Upper lobe of right lung (tissue), 1 donor: ENCODE data around the gene OSBPL3. TPM values are rescaled to one million over a fixed set of nuclear protein-coding genes. Genes with fewer than 3 reads are reported as not detected.

Experiments
- ATAC-seq: fragments of 200-7000 bp; cut with Tn5 transposase; one replicate; pipeline ENCODE4 v1.9.1; 2020; ENCODE audit warnings: mild to moderate bottlenecking, moderate library complexity
- DNase-seq: peaks from one replicate; pipeline ENCODE4 v3.0.0-alpha.2; 2020
- H3K27ac ChIP-seq: fragments of 200-600 bp; one replicate; pipeline ENCODE4 v1.8.0; 2022
- H3K27me3 ChIP-seq: fragments of 200-600 bp; one replicate; pipeline ENCODE4 v1.8.0; 2022; ENCODE audit warnings: mild to moderate bottlenecking
- H3K36me3 ChIP-seq: fragments of 200-600 bp; one replicate; pipeline ENCODE4 v1.8.0; 2022
- H3K4me1 ChIP-seq: fragments of 200-600 bp; one replicate; pipeline ENCODE4 v1.8.0; 2022
- H3K4me3 ChIP-seq: fragments of 200-600 bp; one replicate; pipeline ENCODE4 v1.8.0; 2022; ENCODE audit warnings: mild to moderate bottlenecking
- H3K9me3 ChIP-seq: fragments of 200-600 bp; one replicate; pipeline ENCODE4 v1.8.0; 2022
- intact Hi-C: fragments of 100-400 bp; cut with DNase I; formaldehyde crosslinking; loops from one replicate; pipeline ENCODE4 v1.11.0; 2022
- total RNA-seq: library from RNA; stranded (reverse); fragmentation: NEBNext Ultra II Directional; extraction: Animal tissue kit (Norgen Biotek cat#: 25700); gene quantifications from one replicate; pipeline ENCODE4 v1.2.1, GENCODE V29; 2021
- TF ChIP-seq, protein P1 (sequence below): fragments of 200-600 bp; IDR thresholded peaks from one replicate; pipeline ENCODE4 v1.8.0; 2022; ENCODE audit warnings: antibody characterized with exemption
- donor health status: DM: no; HTN: yes; CAD: no; lungs with severe emphysema.

OSBPL3 gene
- total RNA-seq, 1 donor from 2014 or later, result 23.7 TPM

DNA sequence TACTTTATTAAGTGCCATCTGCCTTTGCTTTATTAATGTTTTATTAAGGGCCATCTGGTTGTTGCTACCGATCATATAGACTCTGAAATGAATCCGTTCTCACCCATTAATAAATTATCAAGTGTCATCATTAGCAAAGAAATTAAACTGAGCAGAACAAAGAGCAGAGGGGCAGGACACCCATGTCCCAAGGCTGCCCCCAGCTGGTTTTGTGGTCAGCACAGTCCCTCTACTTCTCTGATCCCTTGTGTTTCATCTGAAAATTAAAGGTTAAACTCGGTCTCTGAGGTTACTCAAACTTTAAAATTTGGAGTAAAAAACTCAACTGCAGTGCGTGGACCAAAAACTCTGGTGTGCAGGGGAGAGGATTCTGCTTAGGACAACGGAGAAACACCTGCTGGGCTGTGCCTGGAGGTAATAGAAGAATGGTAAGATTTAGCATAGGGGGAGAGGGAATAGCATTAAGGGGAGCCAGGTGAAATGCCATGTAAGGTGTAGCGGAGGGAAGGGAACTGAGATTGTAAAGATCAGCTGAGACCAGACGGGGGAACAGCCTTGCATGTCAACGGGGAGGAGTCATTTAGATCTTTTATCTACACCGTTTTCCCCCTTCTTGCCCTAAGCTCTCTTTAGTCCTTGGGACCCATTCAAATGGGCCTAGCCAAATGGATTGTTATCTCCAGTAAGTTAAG, 212.0 kb downstream of the OSBPL3 start:
- H3K4me1 ChIP-seq, result no peaks in the 10 kb centered on the region
- no peak overlapping the region for H3K4me3 ChIP-seq
- TF ChIP-seq, protein P1, sequence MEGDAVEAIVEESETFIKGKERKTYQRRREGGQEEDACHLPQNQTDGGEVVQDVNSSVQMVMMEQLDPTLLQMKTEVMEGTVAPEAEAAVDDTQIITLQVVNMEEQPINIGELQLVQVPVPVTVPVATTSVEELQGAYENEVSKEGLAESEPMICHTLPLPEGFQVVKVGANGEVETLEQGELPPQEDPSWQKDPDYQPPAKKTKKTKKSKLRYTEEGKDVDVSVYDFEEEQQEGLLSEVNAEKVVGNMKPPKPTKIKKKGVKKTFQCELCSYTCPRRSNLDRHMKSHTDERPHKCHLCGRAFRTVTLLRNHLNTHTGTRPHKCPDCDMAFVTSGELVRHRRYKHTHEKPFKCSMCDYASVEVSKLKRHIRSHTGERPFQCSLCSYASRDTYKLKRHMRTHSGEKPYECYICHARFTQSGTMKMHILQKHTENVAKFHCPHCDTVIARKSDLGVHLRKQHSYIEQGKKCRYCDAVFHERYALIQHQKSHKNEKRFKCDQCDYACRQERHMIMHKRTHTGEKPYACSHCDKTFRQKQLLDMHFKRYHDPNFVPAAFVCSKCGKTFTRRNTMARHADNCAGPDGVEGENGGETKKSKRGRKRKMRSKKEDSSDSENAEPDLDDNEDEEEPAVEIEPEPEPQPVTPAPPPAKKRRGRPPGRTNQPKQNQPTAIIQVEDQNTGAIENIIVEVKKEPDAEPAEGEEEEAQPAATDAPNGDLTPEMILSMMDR, result no peak
- no peaks in the 10 kb centered on the region for H3K9me3 ChIP-seq
- no peaks in the 10 kb centered on the region for H3K36me3 ChIP-seq
- H3K27me3 ChIP-seq, result no peaks in the 10 kb centered on the region
- intact Hi-C loops, result no loop called here
- H3K27ac ChIP-seq, result no peak overlapping the region
- ATAC-seq, result no peak
- no peak for DNase-seq

DNA sequence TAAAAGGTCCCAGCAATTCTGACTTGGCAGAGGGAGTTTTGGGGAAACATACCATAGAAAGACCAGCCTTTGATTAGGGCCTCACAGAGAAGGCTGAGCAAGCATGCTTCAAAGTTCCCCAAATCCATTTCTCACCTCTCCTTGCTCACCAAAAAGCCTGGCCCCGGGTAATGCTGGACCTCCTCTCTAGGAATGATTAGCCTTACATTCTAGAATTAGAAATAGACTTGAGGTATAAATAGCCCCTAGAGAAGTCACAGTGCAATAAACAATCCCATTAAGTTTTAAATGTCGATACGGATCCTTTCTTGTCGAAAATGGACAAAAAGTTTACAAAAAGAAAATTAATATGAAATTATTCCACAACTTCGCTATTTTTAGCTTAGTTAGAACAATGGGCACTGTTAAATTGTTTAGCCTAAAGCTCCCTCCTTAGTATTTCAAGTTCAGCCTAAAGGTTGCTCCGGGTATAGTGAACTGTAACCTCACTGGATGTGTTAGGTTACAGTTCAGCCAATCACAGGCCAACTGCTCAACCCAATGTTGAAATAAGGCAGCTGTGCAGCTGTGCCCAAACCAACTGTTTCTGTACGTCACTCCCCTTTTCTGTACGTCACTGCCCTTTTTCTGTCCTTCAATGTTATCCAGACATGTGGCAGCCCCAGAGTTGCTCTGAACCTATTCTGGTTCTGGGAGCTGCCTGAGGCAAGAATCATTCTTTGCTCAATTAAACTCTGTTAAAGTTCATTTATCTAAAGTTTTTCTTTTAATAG, 214.8 kb downstream of the OSBPL3 start:
- Histone ChIP-seq H3K36me3 (no peaks in the 10 kb centered on the region), H3K9me3 (no peaks in the 10 kb centered on the region), H3K4me3 (no peak overlapping the region), H3K27me3 (peaks cover 2% of the 10 kb centered on the region), H3K27ac (no peak overlapping the region), H3K4me1 (no peaks in the 10 kb centered on the region)
- no peak for ATAC-seq
- intact Hi-C loops, result no loop called here
- DNase-seq, result no peak
- TF ChIP-seq, protein P1, result no peak

DNA sequence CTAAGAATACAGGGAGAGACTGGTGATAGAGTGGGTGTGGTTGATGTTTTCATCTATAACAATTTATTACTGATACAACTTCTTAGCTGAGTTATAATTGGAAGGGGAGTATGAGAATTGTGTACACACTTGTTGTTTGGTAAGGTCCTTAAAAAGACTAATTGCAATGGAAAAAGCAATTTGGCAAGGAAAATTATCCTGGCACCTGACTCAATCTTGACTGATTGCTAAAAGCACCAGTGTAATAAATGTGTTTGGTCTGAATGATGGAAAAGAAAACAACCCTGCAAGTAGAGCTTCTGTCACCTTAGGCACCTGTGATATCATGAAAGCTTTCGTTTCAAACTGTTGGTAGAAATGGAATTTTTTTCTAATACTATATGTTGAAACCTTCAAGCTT, 216.0 kb downstream of the OSBPL3 start:
- Histone ChIP-seq H3K27ac (no peak overlapping the region), H3K27me3 (peaks cover 6% of the 10 kb centered on the region), H3K4me3 (no peak overlapping the region), H3K4me1 (no peaks in the 10 kb centered on the region), H3K9me3 (no peaks in the 10 kb centered on the region), H3K36me3 (no peaks in the 10 kb centered on the region)
- ATAC-seq (no peak), DNase-seq (no peak)
- intact Hi-C loops, result no loop called here
- TF ChIP-seq, protein P1, result no peak

DNA sequence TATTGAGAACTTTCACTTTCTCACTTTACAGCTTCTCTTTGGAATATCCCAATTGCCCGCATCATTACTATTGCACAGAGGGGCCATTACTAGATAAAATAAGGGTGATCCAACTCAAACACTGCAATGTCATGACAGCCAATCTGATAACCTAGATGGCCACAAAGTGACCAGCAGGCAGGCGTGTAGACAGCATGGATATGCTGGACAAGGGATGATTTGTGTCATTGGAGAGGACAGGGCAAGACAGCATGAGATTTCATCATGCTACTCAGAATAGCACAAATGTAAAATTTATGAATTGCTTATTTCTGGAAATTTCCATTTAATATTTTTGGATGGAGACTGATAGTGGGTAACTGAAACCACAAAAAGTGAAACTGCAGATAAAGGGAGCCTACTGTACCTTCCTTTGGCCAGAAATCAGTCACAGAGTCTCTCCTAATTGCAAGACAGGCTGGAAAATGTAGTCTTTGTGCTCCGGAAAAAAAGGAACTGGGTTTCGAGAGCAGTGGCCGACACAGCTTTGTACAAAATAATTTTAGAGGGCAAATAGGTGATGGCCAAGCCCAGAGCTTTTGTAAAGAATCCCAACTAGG, 216.6 kb downstream of the OSBPL3 start:
- intact Hi-C loops, result no loop called here
- H3K4me1 ChIP-seq, result no peaks in the 10 kb centered on the region
- H3K9me3 ChIP-seq, result no peaks in the 10 kb centered on the region
- no peak overlapping the region for H3K27ac ChIP-seq
- TF ChIP-seq, protein P1, result no peak
- ATAC-seq (no peak), DNase-seq (no peak)
- H3K36me3 ChIP-seq, result no peaks in the 10 kb centered on the region
- H3K4me3 ChIP-seq, result no peak overlapping the region
- peaks cover 6% of the 10 kb centered on the region for H3K27me3 ChIP-seq

DNA sequence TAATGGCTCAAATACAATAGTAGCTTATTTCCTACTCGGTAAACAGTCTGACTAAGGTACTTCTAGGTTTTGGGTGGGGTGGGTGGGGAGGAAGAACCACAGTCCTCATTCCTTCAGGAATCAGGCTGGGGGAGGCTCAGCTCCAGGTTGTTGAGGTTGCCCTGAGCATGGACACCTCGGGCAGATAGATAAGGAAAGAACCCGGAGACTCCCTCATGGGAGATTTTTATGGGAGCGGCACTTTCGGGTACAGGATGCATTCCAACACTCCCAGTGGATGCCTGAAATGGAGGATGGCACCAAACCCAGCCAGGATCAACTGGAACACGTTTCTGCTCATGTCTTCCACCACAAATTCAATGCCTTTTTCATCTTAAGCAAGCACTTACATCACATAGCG, 217.2 kb downstream of the OSBPL3 start:
- no peak for DNase-seq
- TF ChIP-seq, protein P1, result no peak
- intact Hi-C loops, result no loop called here
- H3K36me3 ChIP-seq, result no peaks in the 10 kb centered on the region
- no peak for ATAC-seq
- no peaks in the 10 kb centered on the region for H3K9me3 ChIP-seq
- no peak overlapping the region for H3K4me3 ChIP-seq
- peaks cover 6% of the 10 kb centered on the region for H3K27me3 ChIP-seq
- peaks cover under 1% of the 10 kb centered on the region for H3K4me1 ChIP-seq
- H3K27ac ChIP-seq, result no peak overlapping the region
